C4-2B (cell line): ENCODE results near the gene SLC44A1.

Experiments used
- ZFX ChIP-seq: fragments of 450-650 bp; IDR thresholded peaks from 2 replicates; pipeline ENCODE4 v1.6.1; 2017
- TF ChIP-seq, protein P1 (sequence below): fragments of 450-650 bp; conservative IDR thresholded peaks from 2 replicates; pipeline ENCODE4 v1.5.1; 2017; ENCODE audit warnings: mild to moderate bottlenecking

DNA sequence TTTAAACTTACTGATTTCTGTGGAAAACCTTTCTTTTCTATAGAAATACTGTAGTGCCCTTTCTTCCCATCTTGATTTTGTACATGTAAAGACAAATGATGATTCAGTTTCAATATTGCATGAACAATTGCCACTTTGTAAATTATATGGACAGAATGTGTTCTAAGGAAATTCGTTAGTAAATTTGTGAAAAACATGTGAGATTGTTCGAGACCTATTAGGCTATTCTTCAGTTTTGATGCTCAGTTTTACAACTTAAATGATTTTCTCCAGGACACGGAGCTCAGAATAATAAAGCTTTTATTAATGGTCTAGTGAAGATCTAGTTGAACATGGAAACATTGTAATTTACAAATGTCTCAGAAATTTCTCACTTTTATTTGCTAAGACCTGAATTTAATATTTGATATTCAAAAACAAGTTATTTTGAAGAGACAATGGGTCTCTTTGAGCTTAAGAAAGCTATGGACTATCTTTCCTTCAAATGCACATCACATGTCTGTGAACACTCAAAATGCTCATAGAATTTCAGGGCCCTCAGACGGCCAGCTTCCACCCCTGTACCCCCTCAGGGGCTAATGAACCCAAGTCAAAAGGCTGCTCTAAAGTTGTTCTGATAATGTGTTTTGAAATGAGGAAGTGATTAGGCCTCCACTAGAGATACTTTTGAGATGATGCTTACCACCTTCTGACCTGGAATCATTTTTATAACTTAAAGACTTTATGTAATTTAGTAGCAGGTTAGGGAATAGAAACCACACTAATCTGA is 149.3 kb downstream of the SLC44A1 start:
- TF ChIP-seq, protein P1, sequence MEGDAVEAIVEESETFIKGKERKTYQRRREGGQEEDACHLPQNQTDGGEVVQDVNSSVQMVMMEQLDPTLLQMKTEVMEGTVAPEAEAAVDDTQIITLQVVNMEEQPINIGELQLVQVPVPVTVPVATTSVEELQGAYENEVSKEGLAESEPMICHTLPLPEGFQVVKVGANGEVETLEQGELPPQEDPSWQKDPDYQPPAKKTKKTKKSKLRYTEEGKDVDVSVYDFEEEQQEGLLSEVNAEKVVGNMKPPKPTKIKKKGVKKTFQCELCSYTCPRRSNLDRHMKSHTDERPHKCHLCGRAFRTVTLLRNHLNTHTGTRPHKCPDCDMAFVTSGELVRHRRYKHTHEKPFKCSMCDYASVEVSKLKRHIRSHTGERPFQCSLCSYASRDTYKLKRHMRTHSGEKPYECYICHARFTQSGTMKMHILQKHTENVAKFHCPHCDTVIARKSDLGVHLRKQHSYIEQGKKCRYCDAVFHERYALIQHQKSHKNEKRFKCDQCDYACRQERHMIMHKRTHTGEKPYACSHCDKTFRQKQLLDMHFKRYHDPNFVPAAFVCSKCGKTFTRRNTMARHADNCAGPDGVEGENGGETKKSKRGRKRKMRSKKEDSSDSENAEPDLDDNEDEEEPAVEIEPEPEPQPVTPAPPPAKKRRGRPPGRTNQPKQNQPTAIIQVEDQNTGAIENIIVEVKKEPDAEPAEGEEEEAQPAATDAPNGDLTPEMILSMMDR, result no peak
- no peak for TF ChIP-seq ZFX
